H1 (cell line): ENCODE results near the gene LRBA. TPM values are rescaled to one million over a fixed set of nuclear protein-coding genes. Genes with fewer than 3 reads are reported as not detected.

Experiments used
- CHD2 ChIP-seq: IDR thresholded peaks from 2 replicates; pipeline ENCODE4 v1.6.1; 2012; ENCODE audit warnings: low read length, improper control_type of control experiment
- CHD7 ChIP-seq: fragments of 300-600 bp; sonication (generic); IDR thresholded peaks from 2 replicates; pipeline ENCODE4 v1.7.1; 2012; ENCODE audit warnings: low read length, moderate library complexity, mild to moderate bottlenecking, inconsistent platforms; ENCODE audit not compliant: insufficient replicate concordance
- RAD21 ChIP-seq, 2 experiments: IDR thresholded peaks in 1 of 2; conservative IDR thresholded peaks in 1 of 2; 2 replicates each; pipeline ENCODE4 v1.6.1; 2011; ENCODE audit warnings: low read depth in 2 of 2, low read length in 2 of 2, improper control_type of control experiment in 1 of 2, inconsistent platforms in 1 of 2, mild to moderate bottlenecking in 1 of 2, moderate library complexity in 1 of 2
- SP2 ChIP-seq: IDR thresholded peaks from 2 replicates; pipeline ENCODE4 v1.6.1; 2012; ENCODE audit warnings: mild to moderate bottlenecking, low read length, inconsistent platforms
- polyA plus RNA-seq, 7 experiments: library from polyadenylated mRNA; depleted of rRNA in 3 of 7; stranded (reverse) in 5 of 7; unstranded in 2 of 7; fragments of >200 nt in 5 of 7; fragments of 200-250 nt in 2 of 7; gene quantifications; 1 replicate in 5 of 7; 2 replicates in 1 of 7; 4 replicates in 1 of 7; pipeline versions ENCODE4 v1.2.1 to v1.2.3, GENCODE V29; 2011 to 2013; ENCODE audit warnings: missing spikeins in 2 of 7, mixed read lengths in 2 of 7
- total RNA-seq: library from RNA; stranded (reverse); fragmentation: NEBNext Ultra II Directional; extraction: Animal tissue kit (Norgen Biotek cat#: 25700); gene quantifications from 2 replicates; pipeline ENCODE4 v1.2.1, GENCODE V29; 2021

Gene LRBA
- total and polyA plus RNA-seq, 2 of the 8 experiments (the other 6 are each of a cell fraction or from before 2014, with no cell fraction given) = 54.6 to 83.2 TPM

GRCh38 chr4:150299816-150300215, 715.3 kb downstream of the LRBA start (continued):
- TF ChIP-seq CHD7 (no peak), CHD2 (no peak), RAD21 (IDR thresholded peaks at IDR 0.05 in 1 of 2, conservative IDR thresholded peaks at IDR 0.05 in 1 of 2; ENCODE audit: low read depth in 2 of 2, low read length in 2 of 2) (no peak), SP2 (no peak)
